LHCN-M2 (cell line): ENCODE results near the gene FADS2. TPM values are rescaled to one million over a fixed set of nuclear protein-coding genes. Genes with fewer than 3 reads are reported as not detected.

Experiments
- DNase-seq: peaks from one replicate; pipeline ENCODE4 v3.0.0-alpha.2; 2012; ENCODE audit warnings: low read depth
- total RNA-seq: library from RNA; depleted of rRNA; stranded (reverse); fragments of >200 nt; gene quantifications from 2 replicates; pipeline ENCODE4 v1.2.3, GENCODE V29; 2014

FADS2 gene
- total RNA-seq, 1 experiment from 2014 or later: 45.5 TPM

GRCh38 chr11:61820174-61820573 is 7.9 kb upstream of the FADS2 start:
- DNase-seq: peak; percentile 56

- no peak for DNase-seq
These were observed 1.1 kb upstream of the FADS2 start for GRCh38 chr11:61826930-61827570.

DNA sequence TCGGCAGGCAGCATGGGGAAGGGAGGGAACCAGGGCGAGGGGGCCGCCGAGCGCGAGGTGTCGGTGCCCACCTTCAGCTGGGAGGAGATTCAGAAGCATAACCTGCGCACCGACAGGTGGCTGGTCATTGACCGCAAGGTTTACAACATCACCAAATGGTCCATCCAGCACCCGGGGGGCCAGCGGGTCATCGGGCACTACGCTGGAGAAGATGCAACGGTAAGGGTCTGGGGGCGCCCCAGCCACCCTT is 204 bp downstream of the FADS2 start:
- DNase-seq: no peak

GRCh38 chr11:61828629-61829407 is 718 bp downstream of the FADS2 start:
- DNase-seq: no peak

- DNase-seq: no peak
These were observed 1.7 kb downstream of the FADS2 start for GRCh38 chr11:61829806-61830205.

GRCh38 chr11:61830237-61831105 is 2.4 kb downstream of the FADS2 start:
- no peak for DNase-seq

DNA sequence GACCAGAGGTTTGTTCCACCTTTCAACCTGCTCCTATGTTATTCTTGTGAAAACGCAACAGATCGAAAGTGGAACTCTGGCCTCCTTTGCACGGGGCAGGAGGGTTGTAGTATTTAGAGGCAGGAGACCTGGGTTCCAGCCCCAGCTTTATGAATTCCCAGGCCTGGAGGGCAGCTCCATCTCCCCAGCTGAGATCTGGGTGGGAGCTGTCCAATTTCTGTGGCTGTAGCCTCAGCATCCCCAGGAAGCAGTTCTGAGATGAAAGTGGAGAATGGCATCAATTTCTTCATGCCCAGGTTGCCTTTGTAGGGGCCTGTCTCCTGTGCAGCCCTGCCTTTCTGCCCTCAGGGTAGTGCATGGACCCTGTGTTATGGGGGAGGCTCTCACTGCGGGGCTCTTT is 4.1 kb downstream of the FADS2 start:
- DNase-seq: no peak

DNA sequence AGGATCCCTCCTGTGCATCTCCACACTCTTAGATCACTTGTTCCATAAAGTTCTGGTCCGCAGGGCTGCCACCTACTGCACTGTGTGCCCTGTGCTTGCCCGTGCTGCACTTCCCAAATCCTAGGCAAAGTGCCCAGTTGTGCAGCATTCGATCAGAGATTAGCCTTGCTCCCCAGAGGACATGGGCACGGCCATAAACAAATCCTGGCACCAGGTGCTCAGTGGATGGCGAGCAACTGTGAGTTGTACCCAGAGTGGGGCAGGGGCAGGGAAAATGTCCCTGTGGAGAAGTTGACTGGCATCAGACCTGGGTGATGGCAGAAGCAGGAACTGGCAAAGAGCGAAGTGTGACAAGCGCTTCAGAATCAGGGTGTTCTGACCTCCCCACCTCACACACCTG is 4.7 kb downstream of the FADS2 start:
- DNase-seq: no peak

DNA sequence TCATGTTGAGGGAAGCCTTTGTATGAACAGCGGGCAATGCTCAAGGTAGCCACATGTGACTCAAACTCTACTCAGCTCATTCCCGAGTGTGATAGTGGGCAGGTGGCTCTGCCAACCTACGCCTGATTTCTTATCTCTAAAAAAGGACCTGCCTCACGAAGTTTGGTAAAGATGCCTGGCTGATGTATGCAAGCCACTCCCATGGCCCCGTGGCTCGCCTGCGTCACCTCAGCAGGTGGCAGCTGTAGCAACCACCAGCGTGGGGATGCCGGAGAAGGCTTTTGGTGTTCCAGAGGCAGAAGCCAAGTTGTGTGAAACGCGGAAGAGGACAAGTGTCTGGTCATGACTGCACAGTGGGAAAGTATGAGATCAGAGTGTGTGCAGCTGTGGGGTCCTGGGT is 5.4 kb downstream of the FADS2 start:
- no peak for DNase-seq

DNA sequence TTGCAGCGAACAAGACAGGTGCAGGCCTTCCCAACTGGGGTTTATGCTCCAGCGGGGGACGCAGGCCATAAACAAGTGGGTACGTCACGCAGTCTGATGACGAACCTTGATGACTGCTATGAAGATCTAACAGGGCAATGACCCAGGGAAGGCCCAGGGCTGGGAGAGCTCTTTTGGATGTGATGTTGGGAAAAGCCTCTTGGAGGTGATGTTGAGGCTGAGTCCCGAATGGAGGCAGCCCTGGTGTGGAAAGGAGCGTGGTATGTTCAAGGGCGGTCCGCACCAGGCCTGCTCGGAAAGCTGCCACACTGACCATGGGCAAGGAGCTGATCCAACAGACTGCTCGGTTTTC is 5.8 kb downstream of the FADS2 start:
- DNase-seq: no peak

- DNase-seq: peak; percentile 54
These were observed 6.4 kb downstream of the FADS2 start for GRCh38 chr11:61834278-61835048.

- DNase-seq: no peak
These were observed 8.1 kb downstream of the FADS2 start for GRCh38 chr11:61836193-61836592.

DNA sequence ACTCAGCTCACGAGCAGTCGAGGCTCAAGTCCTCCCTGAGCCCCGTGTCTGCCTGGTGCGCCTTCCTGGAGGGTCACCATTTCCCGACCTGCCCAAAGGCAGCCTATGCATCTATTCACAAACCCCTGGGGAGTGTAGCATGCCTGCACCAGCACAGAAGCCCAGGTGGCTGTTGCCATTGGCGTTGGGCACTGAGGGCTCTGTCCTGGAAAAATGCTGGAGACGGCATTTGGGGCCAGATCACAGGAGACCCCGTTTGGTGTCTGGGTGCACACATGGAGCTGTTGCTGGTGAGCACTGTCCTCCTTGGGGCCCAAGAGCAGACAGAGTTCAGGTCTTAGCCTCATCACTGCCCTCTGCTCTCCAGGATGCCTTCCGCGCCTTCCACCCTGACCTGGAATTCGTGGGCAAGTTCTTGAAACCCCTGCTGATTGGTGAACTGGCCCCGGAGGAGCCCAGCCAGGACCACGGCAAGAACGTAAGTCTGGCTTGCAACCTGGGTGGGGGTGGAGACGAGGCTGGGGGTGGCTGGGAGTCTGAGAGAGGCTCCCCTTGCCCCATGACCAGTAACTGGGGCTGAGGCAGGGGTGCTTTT is 9.4 kb downstream of the FADS2 start:
- DNase-seq: no peak

- DNase-seq: no peak
These were observed 10.4 kb downstream of the FADS2 start for GRCh38 chr11:61838501-61838900.

- no peak for DNase-seq
These were observed 10.8 kb downstream of the FADS2 start for GRCh38 chr11:61838921-61839320.

DNA sequence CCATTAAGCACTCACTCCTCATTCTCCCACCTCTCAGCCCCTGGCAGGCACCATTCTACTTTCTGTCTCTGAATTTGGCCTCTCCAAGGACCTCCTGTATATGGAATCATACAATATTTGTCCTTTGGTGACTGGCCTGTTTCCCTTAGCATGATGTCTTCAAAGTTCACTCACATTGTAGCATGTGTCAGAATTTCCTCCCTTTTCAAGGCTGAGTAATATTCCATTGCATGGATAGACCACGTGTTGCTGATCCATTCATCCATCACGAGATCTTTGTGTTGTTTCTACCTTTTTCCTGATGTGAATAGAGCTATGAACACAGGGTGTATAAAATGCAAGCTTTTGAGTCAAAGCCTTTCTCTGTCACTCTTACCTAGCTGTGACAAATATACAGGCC is 11.6 kb downstream of the FADS2 start:
- no peak for DNase-seq

GRCh38 chr11:61840371-61840770 is 12.3 kb downstream of the FADS2 start:
- no peak for DNase-seq

- no peak for DNase-seq
These were observed 13.8 kb downstream of the FADS2 start for GRCh38 chr11:61841636-61842527.

GRCh38 chr11:61842528-61842820 is 14.4 kb downstream of the FADS2 start:
- no peak for DNase-seq

DNA sequence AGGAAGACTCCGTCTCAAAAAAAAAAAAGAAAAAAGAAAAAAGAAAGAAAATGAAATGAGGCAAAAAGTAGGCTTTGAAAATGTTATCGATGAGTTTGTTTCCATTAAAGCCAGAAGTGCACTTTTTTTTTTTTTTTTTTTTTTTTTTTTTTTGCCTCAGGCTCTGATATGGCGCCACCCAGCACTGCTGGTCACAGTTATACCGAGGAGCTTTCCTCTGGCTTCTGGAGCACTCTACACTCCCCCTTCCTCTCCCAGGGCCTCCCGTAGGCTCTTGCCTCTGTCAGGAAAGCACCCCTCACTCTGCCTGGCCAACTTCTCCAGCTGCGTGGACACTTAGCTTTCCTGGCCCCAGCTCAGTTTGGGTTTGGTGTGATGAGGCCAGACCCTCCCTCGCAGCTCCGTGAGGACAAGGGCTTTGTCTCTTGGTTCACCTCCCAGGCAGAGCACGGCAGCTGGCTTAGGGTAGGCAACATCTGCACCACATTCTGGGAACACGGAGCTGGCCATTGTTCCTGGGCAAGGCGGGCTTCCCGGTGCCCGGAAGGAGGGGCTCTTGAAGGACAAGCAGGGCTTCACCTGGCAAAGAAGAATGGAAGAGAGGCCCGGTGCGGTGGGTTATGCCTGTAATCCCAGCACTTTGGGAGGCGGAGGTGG is 16.9 kb downstream of the FADS2 start:
- no peak for DNase-seq
